NCI-H146 treated with DMSO at 0.1 percent for 48 hours (cell line): ENCODE measurements around the gene IKZF3.
"Not testable (repeated sequence)": the region's sequence is repeated elsewhere in the genome, so short reads cannot be mapped to it uniquely, and the experiment has no call there.

Source experiments
- DNase-seq: peaks from one replicate; lab custom pipeline; 2025; ENCODE audit not compliant: unreplicated experiment; lab: John Stamatoyannopoulos, UW

IKZF3 gene

GRCh38 chr17:39742126-39742855 lies 121.8 kb downstream of the IKZF3 start:
- no peak for DNase-seq

- DNase-seq, result no peak
These were observed 123.6 kb downstream of the IKZF3 start for GRCh38 chr17:39740357-39741111.

- no peak for DNase-seq
These were observed 124.2 kb downstream of the IKZF3 start for GRCh38 chr17:39739885-39740356.

GRCh38 chr17:39738983-39739884 lies 124.9 kb downstream of the IKZF3 start:
- DNase-seq, result peak; percentile 61

GRCh38 chr17:39738568-39738901 lies 125.6 kb downstream of the IKZF3 start:
- DNase-seq, result peak; percentile 31

- DNase-seq, result peak; percentile 61
These were observed 126.1 kb downstream of the IKZF3 start, which contains the start of gene GRB7 for GRCh38 chr17:39737760-39738567. Gene GRB7 (plus strand): TSS chr17:39737938. CDS start chr17:39742302, 4,364 bp downstream.

GRCh38 chr17:39737206-39737759 lies 126.8 kb downstream of the IKZF3 start:
- peak; percentile 55 for DNase-seq

- DNase-seq, result no peak
These were observed 127.6 kb downstream of the IKZF3 start for GRCh38 chr17:39736319-39737165.

- DNase-seq, result no peak
These were observed 128.2 kb downstream of the IKZF3 start for GRCh38 chr17:39735882-39736281.

- DNase-seq, result no peak
These were observed 131.5 kb downstream of the IKZF3 start for GRCh38 chr17:39732586-39732985.

GRCh38 chr17:39730095-39730921 lies 133.8 kb downstream of the IKZF3 start, which contains the start of gene MIEN1:
Gene MIEN1 (minus strand): TSS chr17:39730532. CDS start chr17:39730495, 37 bp downstream.
- peak; percentile 75 for DNase-seq

- DNase-seq, result no peak
These were observed 134.7 kb downstream of the IKZF3 start for GRCh38 chr17:39729280-39729851.

GRCh38 chr17:39727556-39727955 lies 136.6 kb downstream of the IKZF3 start:
- DNase-seq, result no peak

- no peak for DNase-seq
These were observed 137.5 kb downstream of the IKZF3 start for GRCh38 chr17:39726617-39727016.

GRCh38 chr17:39725923-39726322 lies 138.2 kb downstream of the IKZF3 start:
- not testable (repeated sequence) for DNase-seq

- DNase-seq, result no peak
These were observed 139.4 kb downstream of the IKZF3 start for GRCh38 chr17:39724731-39725130.

- no peak for DNase-seq
These were observed 140.9 kb downstream of the IKZF3 start for GRCh38 chr17:39722965-39723848.
